Measurements from ENCODE around the gene AP2S1. TPM values are rescaled to one million over a fixed set of nuclear protein-coding genes. Genes with fewer than 3 reads are reported as not detected.

The AP2S1 gene
- total RNA-seq, 2 experiments from 2014 or later, result 79.3 to 110 TPM

- TF ChIP-seq EZH2phosphoT487 (IDR thresholded peaks at IDR 0.05; ENCODE audit: borderline replicate concordance, low read depth, low read length) (no peak), CTCF (conservative IDR thresholded peaks at IDR 0.05; ENCODE audit: low read length) (no peak)
- no peak for DNase-seq (ENCODE audit: low spot score)
- Histone ChIP-seq H3K36me3 (ENCODE audit: insufficient read depth, low read length) (no peaks in the 10 kb centered on the region), H2AFZ (ENCODE audit: low read length) (no peak overlapping the region), H3K4me3 (ENCODE audit: low read depth, low read length, poor library complexity, severe bottlenecking) (no peak overlapping the region), H3K9me2 (ENCODE audit: insufficient read depth, low read length) (no peaks in the 10 kb centered on the region), H4K20me1 (ENCODE audit: insufficient read depth, low read length) (no peaks in the 10 kb centered on the region), H3K79me2 (ENCODE audit: insufficient read depth, low read depth, low read length) (no peaks in the 10 kb centered on the region), H3K4me1 (ENCODE audit: insufficient read depth, low read length, poor library complexity, severe bottlenecking) (peaks cover 4% of the 10 kb centered on the region), H3K27ac (ENCODE audit: low read depth, low read length, poor library complexity, severe bottlenecking) (no peak overlapping the region), H3K9me3 (ENCODE audit: low read length) (no peaks in the 10 kb centered on the region), H3K4me2 (ENCODE audit: low read length) (no peak overlapping the region)
- POLR2A ChIA-PET, result no interaction called here
- BruUV-seq (replicated peaks), result no TSS peak
- CTCF ChIA-PET (ENCODE audit: unreplicated experiment), result no interaction called here
- intact Hi-C loops (cut with micrococcal nuclease; ENCODE audit: unreplicated experiment), result no loop called here
These were observed 34.6 kb downstream of the AP2S1 start for GRCh38 chr19:46815833-46816627.

- Histone ChIP-seq H2AFZ (ENCODE audit: low read length) (no peak overlapping the region), H3K4me3 (ENCODE audit: low read depth, low read length, poor library complexity, severe bottlenecking) (no peak overlapping the region), H3K4me1 (ENCODE audit: insufficient read depth, low read length, poor library complexity, severe bottlenecking) (no peaks in the 10 kb centered on the region), H3K4me2 (ENCODE audit: low read length) (no peak overlapping the region), H3K9me3 (ENCODE audit: low read length) (no peaks in the 10 kb centered on the region), H3K27ac (ENCODE audit: low read depth, low read length, poor library complexity, severe bottlenecking) (no peak overlapping the region), H3K36me3 (ENCODE audit: insufficient read depth, low read length) (no peaks in the 10 kb centered on the region), H4K20me1 (ENCODE audit: insufficient read depth, low read length) (no peaks in the 10 kb centered on the region), H3K9me2 (ENCODE audit: insufficient read depth, low read length) (no peaks in the 10 kb centered on the region), H3K79me2 (ENCODE audit: insufficient read depth, low read depth, low read length) (no peaks in the 10 kb centered on the region)
- intact Hi-C loops (cut with micrococcal nuclease; ENCODE audit: unreplicated experiment), result no loop called here
- no TSS peak for BruUV-seq (replicated peaks)
- CTCF ChIA-PET (ENCODE audit: unreplicated experiment), result no interaction called here
- no peak for TF ChIP-seq CTCF (conservative IDR thresholded peaks at IDR 0.05; ENCODE audit: low read length)
- TF ChIP-seq EZH2phosphoT487 (IDR thresholded peaks at IDR 0.05; ENCODE audit: borderline replicate concordance, low read depth, low read length), result no peak
- POLR2A ChIA-PET, result no interaction called here
- no peak for DNase-seq (ENCODE audit: low spot score)
These were observed 36.7 kb downstream of the AP2S1 start for GRCh38 chr19:46813839-46814358.
